Measurements from ENCODE around the gene RIMS4.

Gene RIMS4

DNA sequence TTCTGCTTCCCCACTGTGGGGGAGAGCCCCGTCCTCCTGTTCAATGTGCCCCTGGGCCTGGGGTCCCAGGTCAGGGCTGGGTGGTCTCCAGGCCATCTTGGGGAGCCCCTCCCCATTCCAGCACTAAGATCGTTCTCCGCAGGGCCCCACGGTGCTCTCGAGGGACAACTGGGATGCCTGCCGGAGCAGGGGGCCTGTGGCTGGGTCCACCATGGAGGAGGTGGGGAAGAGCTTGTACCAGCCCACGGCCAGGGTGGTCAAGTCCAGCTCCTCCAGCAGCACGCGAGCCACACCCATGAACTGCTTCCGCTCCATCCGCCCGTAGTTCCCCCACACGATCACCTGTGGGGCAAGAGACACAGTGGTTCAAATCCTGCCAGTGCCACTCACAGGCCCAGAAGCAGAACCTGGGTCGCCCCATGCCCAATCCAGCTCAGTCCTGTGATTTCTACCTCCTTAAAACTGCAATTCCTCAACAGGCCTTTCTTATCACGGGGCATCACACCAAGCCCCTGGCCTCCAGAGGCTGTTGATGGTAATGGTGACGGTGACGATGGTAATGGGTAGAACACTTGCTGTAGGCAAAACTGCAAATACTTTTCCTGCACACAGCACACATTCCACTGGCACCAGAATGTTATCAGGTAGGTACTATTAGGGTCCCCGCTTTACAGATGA is 54.2 kb downstream of the RIMS4 start:
- Histone ChIP-seq H3K79me1 (ENCODE audit: low read length) (no peaks in the 10 kb centered on the region), H3K27ac (ENCODE audit: low read depth, low read length) (no peak overlapping the region), H3K23ac (ENCODE audit: low read length) (no peak overlapping the region), H3K4ac (ENCODE audit: low read depth, low read length) (no peak overlapping the region), H2AFZ (ENCODE audit: insufficient read depth, low read length, poor library complexity) (no peak overlapping the region), H4K12ac (ENCODE audit: low read depth, low read length) (no peak overlapping the region), H3K18ac (ENCODE audit: low read length) (no peak overlapping the region), H2BK5ac (ENCODE audit: low read depth, low read length, poor library complexity) (no peak overlapping the region), H2BK12ac (ENCODE audit: low read length) (no peak overlapping the region), H3K27me3 (ENCODE audit: insufficient read depth, low read length) (no peaks in the 10 kb centered on the region), H3K9me3 (ENCODE audit: insufficient read depth, low read depth, low read length) (no peaks in the 10 kb centered on the region), H2AK5ac (ENCODE audit: low read length) (no peak overlapping the region), H3K14ac (ENCODE audit: low read length) (no peak overlapping the region), H4K8ac (ENCODE audit: low read depth, low read length) (no peak overlapping the region), H3K4me2 (ENCODE audit: low read length) (no peak overlapping the region), H2BK120ac (ENCODE audit: insufficient read depth, low read length, poor library complexity) (no peak overlapping the region), H3K4me1 (ENCODE audit: control insufficient read depth in 1 of 2, insufficient read depth in 2 of 2, low read length in 2 of 2) (no peaks in the 10 kb centered on the region), H3K36me3 (ENCODE audit: control insufficient read depth in 1 of 2, insufficient read depth in 2 of 2, low read length in 2 of 2) (no peaks in the 10 kb centered on the region), H3K79me2 (ENCODE audit: control insufficient read depth, insufficient read depth, low read length, poor library complexity) (no peaks in the 10 kb centered on the region), H3K9ac (ENCODE audit: low read length) (no peak overlapping the region), H4K91ac (ENCODE audit: low read depth, low read length) (no peak overlapping the region), H3K4me3 (ENCODE audit: low read depth, low read length) (no peak overlapping the region)
- WGBS (ENCODE audit: extremely low coverage, insufficient coverage, insufficient read length) = no CpG with 5 or more reads among the region's 18 CpGs
- no peak for DNase-seq

DNA sequence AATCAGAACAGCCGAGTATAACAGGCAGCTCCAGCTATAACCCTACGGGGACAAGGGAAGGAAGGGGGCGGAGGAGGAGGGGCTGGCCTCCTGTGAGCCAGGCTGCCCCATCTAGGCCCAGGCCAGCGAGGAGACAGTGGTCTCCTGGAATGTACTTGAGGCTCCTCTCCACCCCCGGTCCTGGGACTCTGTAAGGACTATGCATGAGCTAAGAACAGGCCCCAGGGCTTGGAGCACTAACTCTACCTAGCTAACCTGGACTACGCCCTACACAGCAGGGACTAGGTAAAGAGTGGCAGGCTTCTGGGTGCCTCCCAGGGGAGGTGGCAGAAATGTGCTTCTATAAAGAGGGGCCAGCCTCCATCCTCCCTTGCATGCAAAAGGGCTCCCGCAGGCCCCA is 55.8 kb downstream of the RIMS4 start:
- Histone ChIP-seq H3K23ac (ENCODE audit: low read length) (no peak overlapping the region), H2AK5ac (ENCODE audit: low read length) (no peak overlapping the region), H3K14ac (ENCODE audit: low read length) (no peak overlapping the region), H3K4me2 (ENCODE audit: low read length) (no peak overlapping the region), H4K8ac (ENCODE audit: low read depth, low read length) (no peak overlapping the region), H2BK120ac (ENCODE audit: insufficient read depth, low read length, poor library complexity) (no peak overlapping the region), H3K9ac (ENCODE audit: low read length) (no peak overlapping the region), H4K91ac (ENCODE audit: low read depth, low read length) (no peak overlapping the region), H3K36me3 (ENCODE audit: control insufficient read depth in 1 of 2, insufficient read depth in 2 of 2, low read length in 2 of 2) (no peaks in the 10 kb centered on the region), H4K12ac (ENCODE audit: low read depth, low read length) (no peak overlapping the region), H3K4me1 (ENCODE audit: control insufficient read depth in 1 of 2, insufficient read depth in 2 of 2, low read length in 2 of 2) (no peaks in the 10 kb centered on the region), H3K4me3 (ENCODE audit: low read depth, low read length) (no peak overlapping the region), H2BK5ac (ENCODE audit: low read depth, low read length, poor library complexity) (no peak overlapping the region), H2AFZ (ENCODE audit: insufficient read depth, low read length, poor library complexity) (no peak overlapping the region), H3K27ac (ENCODE audit: low read depth, low read length) (no peak overlapping the region), H3K79me1 (ENCODE audit: low read length) (no peaks in the 10 kb centered on the region), H3K27me3 (ENCODE audit: insufficient read depth, low read length) (no peaks in the 10 kb centered on the region), H3K9me3 (ENCODE audit: insufficient read depth, low read depth, low read length) (no peaks in the 10 kb centered on the region), H3K18ac (ENCODE audit: low read length) (no peak overlapping the region), H2BK12ac (ENCODE audit: low read length) (no peak overlapping the region), H3K79me2 (ENCODE audit: control insufficient read depth, insufficient read depth, low read length, poor library complexity) (no peaks in the 10 kb centered on the region), H3K4ac (ENCODE audit: low read depth, low read length) (no peak overlapping the region)
- WGBS (ENCODE audit: extremely low coverage, insufficient coverage, insufficient read length) = no CpG with 5 or more reads among the region's 7 CpGs
- DNase-seq = no peak

DNA sequence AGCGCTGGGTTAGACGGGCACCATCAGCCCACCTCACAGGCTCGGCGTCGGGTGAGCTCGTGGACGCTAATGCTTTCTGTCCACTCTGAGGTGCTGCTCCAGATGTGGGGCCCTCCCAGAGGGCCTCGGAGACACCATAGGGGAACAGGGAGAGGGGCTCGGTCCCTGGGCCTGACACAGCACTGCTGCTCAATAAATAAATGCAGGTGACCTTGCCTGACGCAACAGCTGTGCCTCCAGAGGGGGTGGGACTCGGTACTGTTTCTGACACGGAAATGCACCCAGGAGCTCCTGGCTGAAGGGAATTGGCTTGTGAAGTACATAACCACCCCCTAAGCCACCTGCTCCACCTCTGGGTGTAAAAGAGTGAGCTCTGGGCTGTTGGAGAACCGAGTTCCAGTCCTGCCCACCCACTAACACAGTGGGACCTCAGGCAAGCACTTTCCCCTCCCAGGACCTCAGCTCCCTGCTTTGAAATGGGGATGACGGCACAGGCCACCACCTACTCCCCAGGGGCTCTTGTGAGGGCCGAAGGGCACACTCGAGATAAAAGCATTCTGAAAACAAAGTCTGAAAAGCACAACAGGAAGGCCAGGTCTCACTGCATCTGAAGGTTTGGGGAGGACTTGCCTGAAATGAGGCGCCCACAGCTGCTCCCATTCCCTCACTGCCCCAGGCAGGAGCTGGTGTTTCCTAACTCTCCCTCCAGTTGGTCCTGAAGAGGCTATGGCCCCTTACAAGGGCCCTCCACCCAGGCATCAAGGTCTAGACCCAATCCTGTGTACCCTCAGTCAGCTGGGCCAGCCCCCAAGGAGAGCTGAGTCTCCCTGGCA is 58.0 kb downstream of the RIMS4 start:
- Histone ChIP-seq H4K91ac (ENCODE audit: low read depth, low read length) (no peak overlapping the region), H3K18ac (ENCODE audit: low read length) (no peak overlapping the region), H3K4me3 (ENCODE audit: low read depth, low read length) (no peak overlapping the region), H3K79me1 (ENCODE audit: low read length) (no peaks in the 10 kb centered on the region), H3K4me2 (ENCODE audit: low read length) (no peak overlapping the region), H2BK120ac (ENCODE audit: insufficient read depth, low read length, poor library complexity) (no peak overlapping the region), H3K36me3 (ENCODE audit: control insufficient read depth in 1 of 2, insufficient read depth in 2 of 2, low read length in 2 of 2) (no peaks in the 10 kb centered on the region), H4K8ac (ENCODE audit: low read depth, low read length) (no peak overlapping the region), H3K4me1 (ENCODE audit: control insufficient read depth in 1 of 2, insufficient read depth in 2 of 2, low read length in 2 of 2) (no peaks in the 10 kb centered on the region), H3K9me3 (ENCODE audit: insufficient read depth, low read depth, low read length) (no peaks in the 10 kb centered on the region), H3K9ac (ENCODE audit: low read length) (no peak overlapping the region), H2BK5ac (ENCODE audit: low read depth, low read length, poor library complexity) (no peak overlapping the region), H2AFZ (ENCODE audit: insufficient read depth, low read length, poor library complexity) (no peak overlapping the region), H2BK12ac (ENCODE audit: low read length) (no peak overlapping the region), H3K79me2 (ENCODE audit: control insufficient read depth, insufficient read depth, low read length, poor library complexity) (no peaks in the 10 kb centered on the region), H3K27ac (ENCODE audit: low read depth, low read length) (no peak overlapping the region), H3K27me3 (ENCODE audit: insufficient read depth, low read length) (no peaks in the 10 kb centered on the region), H2AK5ac (ENCODE audit: low read length) (no peak overlapping the region), H3K4ac (ENCODE audit: low read depth, low read length) (no peak overlapping the region), H3K23ac (ENCODE audit: low read length) (no peak overlapping the region), H3K14ac (ENCODE audit: low read length) (no peak overlapping the region), H4K12ac (ENCODE audit: low read depth, low read length) (no peak overlapping the region)
- DNase-seq = no peak
- WGBS (ENCODE audit: extremely low coverage, insufficient coverage, insufficient read length) = no CpG with 5 or more reads among the region's 17 CpGs

DNA sequence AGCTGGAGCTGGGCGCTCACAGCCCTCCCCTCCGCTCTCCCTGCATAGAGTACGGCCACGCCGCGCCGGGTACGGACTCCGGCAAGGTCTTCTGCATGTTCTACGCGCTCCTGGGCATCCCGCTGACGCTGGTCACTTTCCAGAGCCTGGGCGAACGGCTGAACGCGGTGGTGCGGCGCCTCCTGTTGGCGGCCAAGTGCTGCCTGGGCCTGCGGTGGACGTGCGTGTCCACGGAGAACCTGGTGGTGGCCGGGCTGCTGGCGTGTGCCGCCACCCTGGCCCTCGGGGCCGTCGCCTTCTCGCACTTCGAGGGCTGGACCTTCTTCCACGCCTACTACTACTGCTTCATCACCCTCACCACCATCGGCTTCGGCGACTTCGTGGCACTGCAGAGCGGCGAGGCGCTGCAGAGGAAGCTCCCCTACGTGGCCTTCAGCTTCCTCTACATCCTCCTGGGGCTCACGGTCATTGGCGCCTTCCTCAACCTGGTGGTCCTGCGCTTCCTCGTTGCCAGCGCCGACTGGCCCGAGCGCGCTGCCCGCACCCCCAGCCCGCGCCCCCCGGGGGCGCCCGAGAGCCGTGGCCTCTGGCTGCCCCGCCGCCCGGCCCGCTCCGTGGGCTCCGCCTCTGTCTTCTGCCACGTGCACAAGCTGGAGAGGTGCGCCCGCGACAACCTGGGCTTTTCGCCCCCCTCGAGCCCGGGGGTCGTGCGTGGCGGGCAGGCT is 60.1 kb downstream of the RIMS4 start:
- no peak overlapping the region for H4K12ac ChIP-seq (ENCODE audit: low read depth, low read length)
- no peaks in the 10 kb centered on the region for H3K79me1 ChIP-seq (ENCODE audit: low read length)
- H3K36me3 ChIP-seq (ENCODE audit: control insufficient read depth in 1 of 2, insufficient read depth in 2 of 2, low read length in 2 of 2) = no peaks in the 10 kb centered on the region
- no peak overlapping the region for H3K9ac ChIP-seq (ENCODE audit: low read length)
- no peak overlapping the region for H4K91ac ChIP-seq (ENCODE audit: low read depth, low read length)
- no CpG with 5 or more reads among the region's 73 CpGs for WGBS (ENCODE audit: extremely low coverage, insufficient coverage, insufficient read length)
- no peak overlapping the region for H3K23ac ChIP-seq (ENCODE audit: low read length)
- no peaks in the 10 kb centered on the region for H3K9me3 ChIP-seq (ENCODE audit: insufficient read depth, low read depth, low read length)
- peaks cover 15% of the 10 kb centered on the region for H3K27me3 ChIP-seq (ENCODE audit: insufficient read depth, low read length)
- H4K8ac ChIP-seq (ENCODE audit: low read depth, low read length) = no peak overlapping the region
- no peak overlapping the region for H2BK5ac ChIP-seq (ENCODE audit: low read depth, low read length, poor library complexity)
- no peak overlapping the region for H3K4me2 ChIP-seq (ENCODE audit: low read length)
- no peak overlapping the region for H2BK120ac ChIP-seq (ENCODE audit: insufficient read depth, low read length, poor library complexity)
- no peak overlapping the region for H3K4ac ChIP-seq (ENCODE audit: low read depth, low read length)
- H2AK5ac ChIP-seq (ENCODE audit: low read length) = no peak overlapping the region
- H3K4me3 ChIP-seq (ENCODE audit: low read depth, low read length) = no peak overlapping the region
- H2AFZ ChIP-seq (ENCODE audit: insufficient read depth, low read length, poor library complexity) = no peak overlapping the region
- peak in 1 of 2 donors; percentile 20 for DNase-seq
- peaks cover 2 to 3% of the 10 kb centered on the region in 2 experiments for H3K4me1 ChIP-seq (ENCODE audit: control insufficient read depth in 1 of 2, insufficient read depth in 2 of 2, low read length in 2 of 2)
- H3K27ac ChIP-seq (ENCODE audit: low read depth, low read length) = no peak overlapping the region
- no peaks in the 10 kb centered on the region for H3K79me2 ChIP-seq (ENCODE audit: control insufficient read depth, insufficient read depth, low read length, poor library complexity)
- no peak overlapping the region for H3K18ac ChIP-seq (ENCODE audit: low read length)
- H3K14ac ChIP-seq (ENCODE audit: low read length) = no peak overlapping the region
- no peak overlapping the region for H2BK12ac ChIP-seq (ENCODE audit: low read length)

All from trophoblast cell (in vitro differentiated cells and primary cell).